Epithelial cell of esophagus (primary cell): ENCODE data around the gene ZNF609.
"Not testable (repeated sequence)": the region's sequence is repeated elsewhere in the genome, so short reads cannot be mapped to it uniquely, and the experiment has no call there.

Source experiments
- DNase-seq: peaks from one replicate; pipeline ENCODE4 v3.0.0; 2010; ENCODE audit warnings: low read depth
- H3K4me3 ChIP-seq: 2 replicates; pipeline ENCODE4 v1.5.1; 2011; ENCODE audit warnings: mild to moderate bottlenecking, low read length, control low read depth
- CTCF ChIP-seq: IDR thresholded peaks from 2 replicates; pipeline ENCODE4 v1.5.1; 2011; ENCODE audit warnings: low read depth, mild to moderate bottlenecking, low read length, control low read depth, inconsistent platforms; ENCODE audit not compliant: insufficient read depth; ENCODE audit errors: missing control alignments

The ZNF609 gene

GRCh38 chr15:64622410-64623260 is 162.3 kb downstream of the ZNF609 start:
- H3K4me3 ChIP-seq: no peak overlapping the region
- DNase-seq: no peak
- TF ChIP-seq CTCF: no peak

- DNase-seq: no peak
- no peak overlapping the region for H3K4me3 ChIP-seq
- no peak for TF ChIP-seq CTCF
Measured at GRCh38 chr15:64623347-64623996, 163.1 kb downstream of the ZNF609 start.

GRCh38 chr15:64624242-64624641 is 163.9 kb downstream of the ZNF609 start:
- DNase-seq: no peak
- no peak for TF ChIP-seq CTCF
- H3K4me3 ChIP-seq: no peak overlapping the region

- DNase-seq: no peak
- no peak for TF ChIP-seq CTCF
- H3K4me3 ChIP-seq: no peak overlapping the region
Measured at GRCh38 chr15:64629063-64629462, 168.7 kb downstream of the ZNF609 start.

GRCh38 chr15:64630396-64631107 is 170.2 kb downstream of the ZNF609 start:
- no peak overlapping the region for H3K4me3 ChIP-seq
- DNase-seq: no peak
- TF ChIP-seq CTCF: no peak

- not testable (repeated sequence) for DNase-seq, H3K4me3 ChIP-seq
Measured at GRCh38 chr15:64632639-64633038, 172.3 kb downstream of the ZNF609 start.

GRCh38 chr15:64633332-64633731 is 173.0 kb downstream of the ZNF609 start:
- H3K4me3 ChIP-seq: no peak overlapping the region
- no peak for DNase-seq
- no peak for TF ChIP-seq CTCF
